Endodermal cell (in vitro differentiated cells): ENCODE measurements around the gene SYTL4. TPM values are rescaled to one million over a fixed set of nuclear protein-coding genes. Genes with fewer than 3 reads are reported as not detected.

Source experiments
- DNase-seq: peaks from one replicate; pipeline ENCODE4 v3.0.0-alpha.2; 2017
- H3K27ac ChIP-seq: 2 replicates; pipeline ENCODE4 v1.5.1; 2013; ENCODE audit warnings: mild to moderate bottlenecking, low read depth, low read length, moderate library complexity
- H3K27me3 ChIP-seq: 2 replicates; pipeline ENCODE4 v1.6.1; 2013; ENCODE audit warnings: mild to moderate bottlenecking, low read length, moderate library complexity; ENCODE audit not compliant: insufficient read depth, control insufficient read depth, poor library complexity, severe bottlenecking
- H3K36me3 ChIP-seq: 2 replicates; pipeline ENCODE4 v1.7.0; 2013; ENCODE audit warnings: mild to moderate bottlenecking, low read length, moderate library complexity; ENCODE audit not compliant: control insufficient read depth, insufficient read depth
- H3K4me1 ChIP-seq: one replicate; pipeline ENCODE4 v1.7.0; 2013; ENCODE audit warnings: low read length; ENCODE audit not compliant: control insufficient read depth, insufficient read depth
- H3K4me3 ChIP-seq: 2 replicates; pipeline ENCODE4 v1.5.1; 2013; ENCODE audit warnings: mild to moderate bottlenecking, low read length, moderate library complexity
- H3K9ac ChIP-seq: 2 replicates; pipeline ENCODE4 v1.6.1; 2013; ENCODE audit warnings: mild to moderate bottlenecking, low read length, moderate library complexity; ENCODE audit not compliant: poor library complexity, severe bottlenecking; ENCODE audit errors: extremely low read depth
- H3K9me3 ChIP-seq: 2 replicates; pipeline ENCODE4 v1.6.1; 2013; ENCODE audit warnings: mild to moderate bottlenecking, low read length, moderate library complexity; ENCODE audit not compliant: control insufficient read depth
- H3K27ac Mint-ChIP-seq: 2 replicates; pipeline ENCODE4 v1.8.0; 2020; ENCODE audit warnings: mixed read lengths
- H3K27me3 Mint-ChIP-seq: 2 replicates; pipeline ENCODE4 v1.8.0; 2021; ENCODE audit warnings: mild to moderate bottlenecking, mixed read lengths; ENCODE audit not compliant: insufficient read depth
- H3K36me3 Mint-ChIP-seq: 2 replicates; pipeline ENCODE4 v1.8.0; 2020; ENCODE audit warnings: low read depth, mixed read lengths
- H3K4me1 Mint-ChIP-seq: 2 replicates; pipeline ENCODE4 v1.8.0; 2020; ENCODE audit warnings: mixed read lengths
- H3K4me3 Mint-ChIP-seq: 2 replicates; pipeline ENCODE4 v1.8.0; 2020; ENCODE audit warnings: mild to moderate bottlenecking, moderate library complexity, mixed read lengths
- H3K9me3 Mint-ChIP-seq: 2 replicates; pipeline ENCODE4 v1.8.0; 2020; ENCODE audit warnings: mild to moderate bottlenecking, mixed read lengths
- WGBS, 2 experiments: methylation state at CpG; one replicate each; pipeline versions ENCODE4 v1.1.5 to v1.1.7; 2013; ENCODE audit warnings: missing lambda C conversion rate in 2 of 2, mixed read lengths in 1 of 2; ENCODE audit not compliant: insufficient coverage in 1 of 2, insufficient read length in 1 of 2; 5-methylcytosine and 5-hydroxymethylcytosine counted together
- total RNA-seq, 2 donors: library from RNA; stranded (reverse); fragmentation: NEBNext Ultra II Directional in 1 of 2; extraction: Animal tissue kit (Norgen Biotek cat#: 25700) in 1 of 2; gene quantifications; 2 replicates in 1 of 2; 3 replicates in 1 of 2; pipeline ENCODE4 v1.2.1, GENCODE V29; 2021
- TF ChIP-seq, protein P1 (sequence below): fragments of 200-600 bp; sonication (generic); conservative IDR thresholded peaks from 2 replicates; pipeline ENCODE4 v1.5.0; 2021; ENCODE audit warnings: antibody characterized with exemption, mild to moderate bottlenecking

The SYTL4 gene
- total RNA-seq, 2 donors from 2014 or later, result 0.24 TPM; not detected in 1

DNA sequence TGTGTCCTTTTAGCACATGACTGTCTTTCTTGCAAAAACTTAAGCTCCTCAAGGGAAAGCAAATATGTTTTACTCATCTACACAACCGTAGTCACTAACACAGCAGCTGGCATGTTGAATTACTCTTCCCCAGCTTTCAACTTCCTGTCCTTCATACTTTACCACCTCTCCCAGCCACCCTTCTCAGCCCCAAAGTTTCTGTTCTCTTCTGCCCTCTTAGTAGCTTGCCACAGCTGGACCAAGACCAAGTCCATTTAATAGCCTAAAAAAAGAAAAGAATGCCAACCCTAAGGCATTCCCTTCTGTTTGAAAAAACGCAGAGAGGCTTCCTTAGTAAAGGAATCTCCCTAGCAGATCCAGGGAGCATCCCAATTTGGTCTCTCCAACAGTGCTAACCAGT lies 51.2 kb downstream of the SYTL4 start:
- no peak overlapping the region for H3K4me3 Mint-ChIP-seq
- Histone ChIP-seq H3K36me3 (no peaks in the 10 kb centered on the region), H3K27me3 (no peaks in the 10 kb centered on the region), H3K9ac (no peak overlapping the region), H3K27ac (no peak overlapping the region), H3K9me3 (no peaks in the 10 kb centered on the region), H3K4me1 (no peaks in the 10 kb centered on the region), H3K4me3 (no peak overlapping the region)
- DNase-seq, result no peak
- no peaks in the 10 kb centered on the region for H3K36me3 Mint-ChIP-seq
- 77% methylated on average over 2 of the region's 2 CpGs; no CpG with 5 or more reads in 1 of the 2 experiments for WGBS, 2 experiments
- no peak overlapping the region for H3K27ac Mint-ChIP-seq
- TF ChIP-seq, protein P1, sequence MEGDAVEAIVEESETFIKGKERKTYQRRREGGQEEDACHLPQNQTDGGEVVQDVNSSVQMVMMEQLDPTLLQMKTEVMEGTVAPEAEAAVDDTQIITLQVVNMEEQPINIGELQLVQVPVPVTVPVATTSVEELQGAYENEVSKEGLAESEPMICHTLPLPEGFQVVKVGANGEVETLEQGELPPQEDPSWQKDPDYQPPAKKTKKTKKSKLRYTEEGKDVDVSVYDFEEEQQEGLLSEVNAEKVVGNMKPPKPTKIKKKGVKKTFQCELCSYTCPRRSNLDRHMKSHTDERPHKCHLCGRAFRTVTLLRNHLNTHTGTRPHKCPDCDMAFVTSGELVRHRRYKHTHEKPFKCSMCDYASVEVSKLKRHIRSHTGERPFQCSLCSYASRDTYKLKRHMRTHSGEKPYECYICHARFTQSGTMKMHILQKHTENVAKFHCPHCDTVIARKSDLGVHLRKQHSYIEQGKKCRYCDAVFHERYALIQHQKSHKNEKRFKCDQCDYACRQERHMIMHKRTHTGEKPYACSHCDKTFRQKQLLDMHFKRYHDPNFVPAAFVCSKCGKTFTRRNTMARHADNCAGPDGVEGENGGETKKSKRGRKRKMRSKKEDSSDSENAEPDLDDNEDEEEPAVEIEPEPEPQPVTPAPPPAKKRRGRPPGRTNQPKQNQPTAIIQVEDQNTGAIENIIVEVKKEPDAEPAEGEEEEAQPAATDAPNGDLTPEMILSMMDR, result no peak
- H3K4me1 Mint-ChIP-seq, result no peaks in the 10 kb centered on the region
- H3K27me3 Mint-ChIP-seq, result no peaks in the 10 kb centered on the region
- peaks cover 8% of the 10 kb centered on the region for H3K9me3 Mint-ChIP-seq

DNA sequence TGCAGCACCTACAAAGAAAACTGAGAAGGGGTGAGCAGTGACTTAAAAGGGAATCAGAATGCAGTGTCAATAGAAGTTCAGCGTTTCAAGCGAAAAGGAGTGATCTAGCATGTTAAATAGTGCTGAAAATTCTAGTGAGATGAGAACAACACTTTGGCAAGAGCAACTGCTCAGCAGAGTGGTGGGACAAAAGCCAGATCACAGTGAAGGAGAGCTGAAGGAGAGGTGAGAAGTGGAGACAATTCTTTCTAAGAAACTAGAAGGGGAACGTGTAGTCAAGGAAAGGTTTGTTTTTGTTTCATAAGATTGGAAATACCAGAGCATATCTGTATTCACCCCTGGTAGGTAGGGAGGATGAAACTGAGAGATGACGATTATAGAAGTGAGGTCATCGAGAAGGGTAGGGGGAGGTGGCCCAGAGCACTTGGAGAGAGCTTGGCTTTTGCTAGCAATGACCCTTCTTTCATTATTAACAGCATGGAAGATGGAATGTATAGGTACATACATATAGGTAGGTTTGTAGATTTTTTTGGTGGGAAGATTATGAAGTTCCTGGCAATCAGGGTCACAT lies 54.2 kb downstream of the SYTL4 start:
- no peaks in the 10 kb centered on the region for H3K27me3 Mint-ChIP-seq
- Histone ChIP-seq H3K4me3 (no peak overlapping the region), H3K9ac (no peak overlapping the region), H3K36me3 (no peaks in the 10 kb centered on the region), H3K9me3 (no peaks in the 10 kb centered on the region), H3K27me3 (no peaks in the 10 kb centered on the region), H3K27ac (no peak overlapping the region), H3K4me1 (no peaks in the 10 kb centered on the region)
- H3K27ac Mint-ChIP-seq, result no peak overlapping the region
- no peaks in the 10 kb centered on the region for H3K36me3 Mint-ChIP-seq
- TF ChIP-seq, protein P1, result no peak
- no peak overlapping the region for H3K4me3 Mint-ChIP-seq
- 93% methylated on average over 5 of the region's 5 CpGs; no CpG with 5 or more reads in 1 of the 2 experiments for WGBS, 2 experiments
- DNase-seq, result no peak
- peaks cover 3% of the 10 kb centered on the region for H3K4me1 Mint-ChIP-seq
- H3K9me3 Mint-ChIP-seq, result peaks cover 17% of the 10 kb centered on the region

DNA sequence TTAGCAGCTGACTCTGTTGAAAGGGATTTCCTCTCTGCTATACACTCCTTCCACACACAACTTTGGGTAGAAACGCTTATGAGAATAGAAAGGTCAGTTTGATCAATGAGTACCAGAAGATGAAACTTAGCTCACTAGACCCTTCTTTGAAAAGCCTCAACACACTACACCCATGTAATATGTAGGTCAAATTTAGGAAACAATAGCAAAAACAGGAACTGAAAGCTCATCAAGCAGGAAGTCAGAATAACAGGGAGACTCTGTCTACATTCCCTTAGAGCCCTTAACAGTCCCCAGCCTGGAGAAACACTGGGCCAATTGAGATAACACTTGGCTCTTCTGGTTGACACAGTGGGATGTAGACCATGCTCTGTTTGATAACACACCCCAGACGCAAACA lies 57.2 kb downstream of the SYTL4 start:
- Mint-ChIP-seq H3K4me1 (peaks cover 3% of the 10 kb centered on the region), H3K27me3 (no peaks in the 10 kb centered on the region), H3K9me3 (peaks cover 12% of the 10 kb centered on the region), H3K27ac (no peak overlapping the region), H3K36me3 (no peaks in the 10 kb centered on the region), H3K4me3 (no peak overlapping the region)
- Histone ChIP-seq H3K27ac (no peak overlapping the region), H3K4me3 (no peak overlapping the region), H3K4me1 (no peaks in the 10 kb centered on the region), H3K9me3 (no peaks in the 10 kb centered on the region), H3K36me3 (no peaks in the 10 kb centered on the region), H3K27me3 (no peaks in the 10 kb centered on the region), H3K9ac (no peak overlapping the region)
- DNase-seq, result no peak
- TF ChIP-seq, protein P1, result no peak
- WGBS, 2 experiments, result 88% methylated on average over 1 of the region's 2 CpGs; no CpG with 5 or more reads in 1 of the 2 experiments
